PC-3 (cell line): Measurements from ENCODE around the gene NFATC1. TPM values are rescaled to one million over a fixed set of nuclear protein-coding genes. Genes with fewer than 3 reads are reported as not detected.

Experiments used
- ATAC-seq: fragments of 200-7000 bp; cut with Tn5 transposase; 2 replicates; pipeline ENCODE4 v1.9.1; 2020; ENCODE audit warnings: mild to moderate bottlenecking, moderate library complexity
- BruUV-seq: library from RNA; stranded (reverse); fragments of 400-500 nt; replicated peaks from 2 replicates; lab custom pipeline; 2021; lab: Mats Ljungman, UMichigan
- CTCF ChIA-PET: fragments of 300-600 bp; sonication (Branson Sonifier 250); formaldehyde crosslinking; loops from one replicate; lab custom pipeline; 2022; ENCODE audit warnings: antibody characterized with exemption; lab: Charles Lee
- POLR2A ChIA-PET: fragments of 300-600 bp; sonication (Branson Sonifier 250); formaldehyde crosslinking; loops from one replicate; lab custom pipeline; 2022; ENCODE audit warnings: antibody characterized with exemption; ENCODE audit not compliant: unreplicated experiment; lab: Charles Lee
- DNase-seq: peaks from one replicate; pipeline ENCODE4 v3.0.0-alpha.2; 2015
- H2AFZ ChIP-seq: fragments of 300-600 bp; sonication (generic); 2 replicates; pipeline ENCODE4 v1.6.0; 2016; ENCODE audit warnings: antibody characterized with exemption, low read length
- H3F3A ChIP-seq: fragments of 300-600 bp; sonication (generic); one replicate; pipeline ENCODE4 v1.6.0; 2017; ENCODE audit warnings: antibody characterized with exemption, low read length, control low read depth, mild to moderate bottlenecking; ENCODE audit not compliant: unreplicated experiment
- H3K27ac ChIP-seq: fragments of 300-600 bp; sonication (generic); 2 replicates; pipeline ENCODE4 v1.5.1; 2016; ENCODE audit warnings: mild to moderate bottlenecking, low read length
- H3K27me3 ChIP-seq: fragments of 300-600 bp; sonication (generic); 2 replicates; pipeline ENCODE4 v1.6.1; 2016; ENCODE audit warnings: low read length, mixed read lengths
- H3K36me3 ChIP-seq: fragments of 300-600 bp; sonication (generic); 2 replicates; pipeline ENCODE4 v1.6.1; 2016; ENCODE audit warnings: low read depth, mixed run types, low read length, mixed read lengths
- H3K4me1 ChIP-seq: fragments of 300-600 bp; sonication (generic); 2 replicates; pipeline ENCODE4 v1.5.1; 2016; ENCODE audit warnings: low read length; ENCODE audit not compliant: insufficient read depth
- H3K4me2 ChIP-seq: fragments of 300-600 bp; sonication (generic); 2 replicates; pipeline ENCODE4 v1.6.0; 2016; ENCODE audit warnings: low read length
- H3K4me3 ChIP-seq: fragments of 300-600 bp; sonication (generic); 2 replicates; pipeline ENCODE4 v1.5.1; 2016; ENCODE audit warnings: mild to moderate bottlenecking, low read length, mixed read lengths
- H3K79me2 ChIP-seq: fragments of 300-600 bp; sonication (generic); 2 replicates; pipeline ENCODE4 v1.6.1; 2017; ENCODE audit warnings: low read length, mixed read lengths
- H3K9ac ChIP-seq: fragments of 300-600 bp; sonication (generic); 2 replicates; pipeline ENCODE4 v1.6.0; 2016; ENCODE audit warnings: mild to moderate bottlenecking, low read length
- H3K9me2 ChIP-seq: fragments of 300-600 bp; sonication (generic); replicated peaks from 2 replicates; pipeline ENCODE4 v1.6.1; 2016; ENCODE audit warnings: mixed run types, low read length, mixed read lengths
- H3K9me3 ChIP-seq: fragments of 300-600 bp; sonication (generic); 2 replicates; pipeline ENCODE4 v1.6.1; 2016; ENCODE audit warnings: low read length, mixed read lengths
- H4K20me1 ChIP-seq: fragments of 300-600 bp; sonication (generic); 2 replicates; pipeline ENCODE4 v1.6.1; 2016; ENCODE audit warnings: low read length, mixed read lengths
- CTCF ChIP-seq: fragments of 300-600 bp; sonication (generic); conservative IDR thresholded peaks from 2 replicates; pipeline ENCODE4 v1.5.1; 2017; ENCODE audit warnings: antibody characterized with exemption, low read depth, mild to moderate bottlenecking, low read length
- EZH2 ChIP-seq: fragments of 300-600 bp; sonication (generic); IDR thresholded peaks from one replicate; pipeline ENCODE4 v1.6.1; 2017; ENCODE audit warnings: antibody characterized with exemption, mild to moderate bottlenecking, low read length; ENCODE audit not compliant: unreplicated experiment
- EZH2phosphoT487 ChIP-seq: fragments of 300-600 bp; sonication (generic); IDR thresholded peaks from 2 replicates; pipeline ENCODE4 v1.6.1; 2018; ENCODE audit warnings: mild to moderate bottlenecking, antibody characterized with exemption, low read length, borderline replicate concordance
- intact Hi-C: fragments of 100-400 bp; cut with micrococcal nuclease; formaldehyde crosslinking; loops from 2 replicates; pipeline ENCODE4 v1.9.0; 2023
- total RNA-seq: library from RNA; depleted of rRNA; stranded (reverse); fragments of >200 nt; gene quantifications from 2 replicates; pipeline ENCODE4 v1.2.3, GENCODE V29; 2014

Gene NFATC1
- total RNA-seq, 1 experiment from 2014 or later: 5.9 TPM

- Histone ChIP-seq H3K27ac (no peak overlapping the region), H3K36me3 (no peaks in the 10 kb centered on the region), H3F3A (no peaks in the 10 kb centered on the region), H3K9ac (no peak overlapping the region), H3K79me2 (no peaks in the 10 kb centered on the region), H4K20me1 (no peaks in the 10 kb centered on the region), H3K4me1 (no peaks in the 10 kb centered on the region), H3K4me2 (no peak overlapping the region), H3K9me3 (no peaks in the 10 kb centered on the region), H3K9me2 (no peaks in the 10 kb centered on the region), H3K27me3 (peaks cover 13% of the 10 kb centered on the region), H2AFZ (no peak overlapping the region), H3K4me3 (no peak overlapping the region)
- TF ChIP-seq EZH2: no peak
- no peak for TF ChIP-seq EZH2phosphoT487
- no peak for TF ChIP-seq CTCF
- no peak for DNase-seq
- POLR2A ChIA-PET: no interaction called here
- CTCF ChIA-PET: no interaction called here
- intact Hi-C loops: no loop called here
- no TSS peak for BruUV-seq
- no peak for ATAC-seq
Observed at GRCh38 chr18:79563949-79564348, 168.2 kb downstream of the NFATC1 start.

GRCh38 chr18:79564441-79564840 lies 168.7 kb downstream of the NFATC1 start:
- H3K9me2 ChIP-seq: no peaks in the 10 kb centered on the region
- CTCF ChIA-PET: no interaction called here
- BruUV-seq: no TSS peak

More at GRCh38 chr18:79564441-79564840, 168.7 kb downstream of the NFATC1 start:
- TF ChIP-seq EZH2phosphoT487: no peak
- TF ChIP-seq CTCF: no peak
- Histone ChIP-seq H3K4me1 (no peaks in the 10 kb centered on the region), H3K27me3 (peaks cover 18% of the 10 kb centered on the region), H3K4me2 (no peak overlapping the region), H3K27ac (no peak overlapping the region), H3K9me3 (no peaks in the 10 kb centered on the region), H3K36me3 (no peaks in the 10 kb centered on the region), H3K4me3 (no peak overlapping the region), H3F3A (no peaks in the 10 kb centered on the region), H2AFZ (no peak overlapping the region), H4K20me1 (no peaks in the 10 kb centered on the region), H3K9ac (no peak overlapping the region), H3K79me2 (no peaks in the 10 kb centered on the region)
- no peak for DNase-seq
- intact Hi-C loops: no loop called here
- ATAC-seq: no peak
- POLR2A ChIA-PET: no interaction called here
